ENCODE data around the gene FASTK.

FASTK gene

DNA sequence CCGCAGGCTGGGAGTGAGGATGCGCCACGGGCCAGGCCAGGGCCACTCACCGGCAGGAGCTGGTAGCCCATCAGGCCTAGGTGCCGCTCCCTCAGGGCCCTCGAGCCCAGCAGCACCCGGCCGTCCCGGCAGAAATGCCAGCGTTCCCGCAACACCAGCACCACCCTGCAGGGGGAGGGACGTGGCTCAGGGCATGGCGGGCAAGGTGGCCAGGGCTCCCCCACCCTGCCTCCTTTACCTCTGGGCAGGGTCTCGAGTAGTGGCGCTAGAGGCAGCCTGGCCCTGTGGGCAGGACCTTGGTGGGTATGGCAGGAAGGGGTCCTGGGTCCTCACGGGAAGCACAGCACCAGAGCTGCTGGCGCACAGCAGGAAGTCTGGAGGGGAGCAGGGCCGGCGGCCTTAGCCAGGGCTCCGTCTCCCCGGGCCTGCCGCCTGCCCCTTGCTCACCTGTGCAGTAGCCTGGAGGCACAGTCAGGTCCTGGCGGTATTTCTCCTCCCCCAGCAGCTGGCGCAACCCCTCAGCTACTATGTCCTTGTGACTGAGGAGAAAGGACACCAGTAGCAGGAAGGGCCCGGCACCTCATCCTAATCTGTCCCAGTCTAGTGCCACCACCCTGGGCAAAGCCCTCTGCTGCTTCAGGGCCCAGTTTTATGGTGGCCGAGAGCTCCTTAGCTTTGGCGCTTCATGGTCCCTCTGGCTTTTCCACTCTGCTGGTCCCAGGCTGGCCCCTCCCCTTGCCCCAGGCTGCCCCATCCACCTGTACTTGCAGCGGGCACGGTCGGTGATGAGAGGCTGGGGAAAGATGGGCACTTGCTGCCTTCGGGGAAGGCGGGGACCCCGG lies 3.5 kb downstream of the FASTK start:
- no peak for DNase-seq (ENCODE audit: low read depth)

DNA sequence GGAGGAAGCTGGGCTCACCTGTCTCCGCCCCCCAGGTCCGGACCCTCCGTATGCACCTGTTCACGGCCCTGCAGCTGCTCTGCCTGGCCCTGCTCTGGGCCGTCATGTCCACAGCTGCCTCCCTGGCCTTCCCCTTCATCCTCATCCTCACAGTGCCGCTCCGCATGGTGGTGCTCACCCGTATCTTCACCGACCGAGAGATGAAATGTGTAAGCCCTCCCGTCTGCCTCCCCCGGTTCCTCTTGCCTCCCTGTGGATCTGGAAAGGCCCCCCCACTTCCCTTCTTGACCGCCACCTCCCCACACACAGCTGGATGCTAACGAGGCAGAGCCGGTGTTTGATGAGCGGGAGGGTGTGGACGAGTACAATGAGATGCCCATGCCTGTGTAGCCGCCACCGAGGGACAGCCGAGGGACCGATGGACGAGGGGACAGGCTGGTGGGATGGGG lies 4.6 kb downstream of the FASTK start:
- H3K4me3 ChIP-seq (ENCODE audit: low read depth, low read length), result no peak overlapping the region
- TF ChIP-seq, protein P1, sequence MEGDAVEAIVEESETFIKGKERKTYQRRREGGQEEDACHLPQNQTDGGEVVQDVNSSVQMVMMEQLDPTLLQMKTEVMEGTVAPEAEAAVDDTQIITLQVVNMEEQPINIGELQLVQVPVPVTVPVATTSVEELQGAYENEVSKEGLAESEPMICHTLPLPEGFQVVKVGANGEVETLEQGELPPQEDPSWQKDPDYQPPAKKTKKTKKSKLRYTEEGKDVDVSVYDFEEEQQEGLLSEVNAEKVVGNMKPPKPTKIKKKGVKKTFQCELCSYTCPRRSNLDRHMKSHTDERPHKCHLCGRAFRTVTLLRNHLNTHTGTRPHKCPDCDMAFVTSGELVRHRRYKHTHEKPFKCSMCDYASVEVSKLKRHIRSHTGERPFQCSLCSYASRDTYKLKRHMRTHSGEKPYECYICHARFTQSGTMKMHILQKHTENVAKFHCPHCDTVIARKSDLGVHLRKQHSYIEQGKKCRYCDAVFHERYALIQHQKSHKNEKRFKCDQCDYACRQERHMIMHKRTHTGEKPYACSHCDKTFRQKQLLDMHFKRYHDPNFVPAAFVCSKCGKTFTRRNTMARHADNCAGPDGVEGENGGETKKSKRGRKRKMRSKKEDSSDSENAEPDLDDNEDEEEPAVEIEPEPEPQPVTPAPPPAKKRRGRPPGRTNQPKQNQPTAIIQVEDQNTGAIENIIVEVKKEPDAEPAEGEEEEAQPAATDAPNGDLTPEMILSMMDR (IDR thresholded peaks at IDR 0.05; ENCODE audit: low read depth, low read length, missing control alignments), result no peak
- DNase-seq (ENCODE audit: low read depth), result no peak

More for the DNA sequence above, 3.5 kb downstream of the FASTK start:
- TF ChIP-seq, protein P1 (IDR thresholded peaks at IDR 0.05; ENCODE audit: low read depth, low read length, missing control alignments), result peak; percentile 24
- no peak overlapping the region for H3K4me3 ChIP-seq (ENCODE audit: low read depth, low read length)

DNA sequence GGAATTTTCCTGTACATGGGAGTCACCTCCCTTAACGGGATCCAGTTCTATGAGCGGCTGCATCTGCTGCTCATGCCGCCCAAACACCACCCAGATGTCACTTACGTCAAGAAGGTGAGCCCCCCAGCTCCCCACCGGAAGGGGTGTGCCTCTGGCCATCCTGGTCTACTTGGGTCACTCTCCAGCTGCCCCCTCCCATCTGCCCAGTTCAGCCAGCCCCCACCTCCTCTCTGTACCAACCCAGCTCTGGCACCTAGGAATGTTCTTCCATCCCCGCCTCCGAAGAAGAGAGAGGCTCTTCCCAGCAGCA lies 5.0 kb downstream of the FASTK start:
- H3K4me3 ChIP-seq (ENCODE audit: low read depth, low read length), result no peak overlapping the region
- DNase-seq (ENCODE audit: low read depth), result no peak
- TF ChIP-seq, protein P1 (IDR thresholded peaks at IDR 0.05; ENCODE audit: low read depth, low read length, missing control alignments), result no peak

DNA sequence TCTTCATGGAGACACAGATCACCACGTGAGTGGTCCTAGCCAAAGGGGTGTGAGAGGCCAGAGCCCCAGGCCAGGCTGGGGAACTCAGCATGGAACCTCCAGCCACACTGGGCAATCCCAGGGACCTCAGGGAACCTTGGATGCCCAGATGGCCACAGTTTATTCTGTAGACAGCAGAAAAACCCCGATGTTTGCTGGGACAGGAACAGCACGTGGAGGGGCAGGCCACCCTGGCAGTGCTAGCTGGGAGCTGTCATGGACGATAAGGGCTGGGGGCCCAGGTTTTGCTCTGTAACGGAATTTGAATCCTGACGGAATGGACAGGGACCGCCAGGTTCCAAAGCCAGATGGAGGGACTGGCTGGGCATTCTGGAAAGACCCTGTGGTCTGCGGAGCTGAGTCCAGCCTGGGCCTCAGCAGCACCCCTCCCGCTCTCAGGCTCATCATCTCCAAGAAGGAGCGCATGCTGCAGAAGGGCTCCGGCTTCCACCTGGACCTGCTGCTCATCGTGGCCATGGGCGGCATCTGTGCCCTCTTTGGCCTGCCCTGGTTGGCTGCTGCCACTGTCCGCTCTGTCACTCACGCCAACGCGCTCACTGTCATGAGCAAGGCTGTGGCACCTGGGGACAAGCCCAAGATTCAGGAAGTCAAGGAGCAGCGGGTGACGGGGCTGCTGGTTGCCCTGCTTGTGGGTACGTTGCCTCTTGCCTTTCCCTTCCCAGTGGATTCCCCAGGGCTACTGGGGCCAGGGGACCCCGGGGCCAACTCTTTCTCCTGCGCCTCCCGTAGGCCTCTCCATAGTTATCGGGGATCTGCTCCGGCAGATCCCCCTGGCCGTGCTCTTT lies 5.6 kb downstream of the FASTK start:
- TF ChIP-seq, protein P1 (IDR thresholded peaks at IDR 0.05; ENCODE audit: low read depth, low read length, missing control alignments), result no peak
- no peak overlapping the region for H3K4me3 ChIP-seq (ENCODE audit: low read depth, low read length)
- no peak for DNase-seq (ENCODE audit: low read depth)

DNA sequence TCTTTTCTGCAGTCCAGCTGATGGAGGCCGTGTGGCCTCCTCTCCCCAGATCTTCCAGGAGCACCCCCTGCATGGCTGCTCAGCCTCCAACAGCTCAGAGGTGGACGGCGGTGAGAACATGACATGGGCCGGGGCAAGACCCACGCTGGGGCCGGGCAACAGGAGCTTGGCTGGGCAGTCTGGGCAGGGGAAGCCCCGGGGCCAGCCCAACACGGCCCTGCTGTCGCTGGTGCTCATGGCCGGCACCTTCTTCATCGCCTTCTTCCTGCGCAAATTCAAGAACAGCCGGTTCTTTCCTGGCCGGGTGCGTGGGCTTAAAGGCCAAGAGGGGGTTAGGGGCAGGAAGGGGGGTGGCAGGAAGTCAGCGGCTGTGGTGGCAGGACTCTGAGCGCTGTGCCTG lies 6.6 kb downstream of the FASTK start:
- DNase-seq (ENCODE audit: low read depth), result no peak
- H3K4me3 ChIP-seq (ENCODE audit: low read depth, low read length), result no peak overlapping the region
- TF ChIP-seq, protein P1 (IDR thresholded peaks at IDR 0.05; ENCODE audit: low read depth, low read length, missing control alignments), result no peak

DNA sequence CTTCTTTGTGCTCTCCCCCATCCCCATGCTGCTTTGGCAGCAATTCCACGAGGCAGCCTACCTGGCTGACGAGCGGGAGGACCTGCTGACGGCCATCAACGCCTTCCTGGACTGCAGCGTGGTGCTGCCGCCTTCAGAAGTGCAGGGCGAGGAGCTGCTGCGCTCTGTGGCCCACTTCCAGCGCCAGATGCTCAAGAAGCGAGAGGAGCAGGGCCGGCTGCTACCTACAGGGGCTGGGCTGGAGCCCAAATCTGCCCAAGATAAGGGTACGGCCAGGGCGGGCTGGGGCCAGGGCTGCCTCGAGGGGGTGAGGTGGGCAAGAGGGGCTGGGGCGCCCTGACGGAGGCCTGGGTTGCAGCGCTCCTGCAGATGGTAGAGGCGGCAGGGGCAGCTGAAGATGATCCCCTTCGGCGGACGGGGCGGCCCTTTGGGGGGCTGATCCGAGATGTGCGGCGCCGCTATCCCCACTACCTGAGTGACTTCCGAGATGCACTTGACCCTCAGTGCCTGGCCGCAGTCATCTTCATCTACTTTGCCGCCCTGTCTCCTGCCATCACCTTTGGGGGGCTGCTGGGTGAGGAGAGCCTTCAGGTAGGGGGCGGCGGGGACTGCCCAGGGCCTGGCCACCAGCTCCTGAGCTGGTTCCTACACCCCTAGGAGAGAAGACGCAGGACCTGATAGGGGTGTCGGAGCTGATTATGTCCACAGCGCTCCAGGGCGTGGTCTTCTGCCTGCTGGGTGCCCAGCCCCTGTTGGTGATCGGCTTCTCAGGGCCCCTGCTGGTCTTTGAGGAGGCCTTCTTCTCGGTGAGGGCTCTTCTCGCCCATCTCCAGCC lies 9.4 kb downstream of the FASTK start:
- no peak for DNase-seq (ENCODE audit: low read depth)
- no peak overlapping the region for H3K4me3 ChIP-seq (ENCODE audit: low read depth, low read length)
- TF ChIP-seq, protein P1 (IDR thresholded peaks at IDR 0.05; ENCODE audit: low read depth, low read length, missing control alignments), result no peak

All from GM12864 (cell line).